ENCODE results near the gene INVS. TPM values are rescaled to one million over a fixed set of nuclear protein-coding genes. Genes with fewer than 3 reads are reported as not detected.

Gene INVS
- total and polyA plus RNA-seq, 11 donors: 2.5 to 10.4 (median 7.4) TPM

- intact Hi-C loops (cut with DNase I): loop anchor here in 4 of 10 donors (5.0 to 10.0 kb wide), 4 partner anchors 69 to 1298 kb away; partner anchors contain the start of genes MRPL50 (in 1 of the 4) and ZNF189 (in 1 of the 4)
- no peak overlapping the region for H3K4me3 ChIP-seq
- 71 to 80% (median 74%) methylated on average over 3 of the region's 3 CpGs for WGBS, 4 donors
- DNase-seq (no peak), ATAC-seq (no peak)
- H3K27ac ChIP-seq: no peak overlapping the region
- no peaks in the 10 kb centered on the region for H3K9me3 ChIP-seq
- H3K4me1 ChIP-seq: peaks cover 0 to 59% (median 27%) of the 10 kb centered on the region in 12 donors
- TF ChIP-seq POLR2A (IDR thresholded peaks at IDR 0.05) (no peak), CTCF (IDR thresholded peaks at IDR 0.05) (no peak)
- H3K36me3 ChIP-seq: peaks cover 0 to 4% (median 0%) of the 10 kb centered on the region in 9 donors
- no peaks in the 10 kb centered on the region for H3K27me3 ChIP-seq
These were observed 2.6 kb upstream of the INVS start for GRCh38 chr9:100096378-100096916.

- intact Hi-C loops (cut with DNase I): loop anchor here in 4 of 10 donors (5.0 to 10.0 kb wide), 4 partner anchors 71 to 1297 kb away; partner anchors contain the start of genes MRPL50 (in 1 of the 4) and ZNF189 (in 1 of the 4)
These were observed 777 bp upstream of the INVS start for GRCh38 chr9:100098046-100098886.

GRCh38 chr9:100099722-100100042, 639 bp downstream of the INVS start:
- 6 to 13% (median 8%) methylated on average over 10 of the region's 10 CpGs for WGBS, 4 donors
- no peak for TF ChIP-seq POLR2A (IDR thresholded peaks at IDR 0.05)
- no peak for TF ChIP-seq CTCF (IDR thresholded peaks at IDR 0.05)
- intact Hi-C loops (cut with DNase I): loop anchor here in 4 of 10 donors (5.0 to 10.0 kb wide), 5 partner anchors 65 to 1295 kb away; partner anchors contain the start of genes MRPL50 (in 1 of the 4) and ZNF189 (in 1 of the 4)
- Histone ChIP-seq H3K9me3 (no peaks in the 10 kb centered on the region), H3K36me3 (peaks cover 0 to 28% (median 10%) of the 10 kb centered on the region in 9 donors), H3K4me1 (peaks cover 0 to 40% (median 23%) of the 10 kb centered on the region in 12 donors), H3K27ac (peak overlapping the region; percentile 56 to 96 (median 90)), H3K4me3 (peak overlapping the region; percentile 57 to 98 (median 87)), H3K27me3 (no peaks in the 10 kb centered on the region)
- DNase-seq (peak in 4 of 5 donors; percentile 8 to 33 (median 26)), ATAC-seq (peak in 3 of 4 donors; percentile 0 to 13 (median 8))

More at GRCh38 chr9:100098046-100098886, 777 bp upstream of the INVS start:
- H3K9me3 ChIP-seq: no peaks in the 10 kb centered on the region
- ATAC-seq: peak; percentile 23 to 44 (median 28)
- TF ChIP-seq POLR2A (IDR thresholded peaks at IDR 0.05) (no peak), CTCF (IDR thresholded peaks at IDR 0.05) (no peak)
- H3K4me3 ChIP-seq: peak overlapping the region; percentile 57 to 98 (median 87)
- H3K27ac ChIP-seq: peak overlapping the region in 11 of 12 donors; percentile 84 to 96 (median 90)
- H3K27me3 ChIP-seq: no peaks in the 10 kb centered on the region
- peaks cover 0 to 50% (median 25%) of the 10 kb centered on the region in 12 donors for H3K4me1 ChIP-seq
- 1 to 2% (median 1%) methylated on average over 23 to 37 of the region's 37 CpGs for WGBS, 4 donors
- H3K36me3 ChIP-seq: peaks cover 0 to 19% (median 0%) of the 10 kb centered on the region in 9 donors
- peak in 4 of 5 donors; percentile 32 to 56 (median 42) for DNase-seq

Data from heart left ventricle (tissue), 16 donors.